ENCODE measurements around the gene NUDT6. TPM values are rescaled to one million over a fixed set of nuclear protein-coding genes. Genes with fewer than 3 reads are reported as not detected.
"Not testable (repeated sequence)": the region's sequence is repeated elsewhere in the genome, so short reads cannot be mapped to it uniquely, and the experiment has no call there.

The NUDT6 gene
- total RNA-seq, 1 experiment from 2014 or later, result 9.0 TPM

DNA sequence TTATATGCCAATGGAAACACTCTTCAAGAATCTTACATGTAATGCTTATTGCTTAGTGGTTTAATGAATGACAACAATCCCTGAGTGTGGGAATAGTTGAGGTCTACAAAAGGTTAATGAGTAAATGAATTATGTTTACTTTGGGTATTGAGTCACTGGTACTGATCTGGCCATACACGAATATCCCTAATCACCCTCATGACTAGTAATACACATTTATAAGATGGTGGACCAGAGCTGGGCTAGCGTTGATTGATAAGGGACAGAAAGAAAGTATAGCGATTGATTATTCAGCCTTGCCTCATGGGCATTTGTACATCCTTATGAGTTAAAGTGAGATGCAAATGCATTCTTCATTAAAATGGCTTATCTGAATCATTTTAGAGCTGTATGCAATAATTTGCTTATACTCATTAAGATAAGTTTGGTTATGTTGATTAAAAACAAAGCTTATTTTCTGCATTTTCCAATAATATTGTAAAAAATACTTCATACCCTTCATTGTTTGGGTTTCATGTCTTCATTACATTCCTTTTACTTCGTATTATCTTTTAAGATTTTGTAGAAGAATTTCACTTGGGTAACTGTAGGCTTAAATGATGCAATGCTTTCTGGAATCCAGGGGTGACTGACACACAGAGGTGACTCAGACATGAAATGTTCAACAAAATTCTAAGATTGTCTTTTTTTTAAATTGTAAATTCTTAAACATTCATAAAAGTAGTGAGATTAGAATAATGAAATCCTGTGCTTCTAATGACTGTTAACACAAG is 48.4 kb downstream of the NUDT6 start:
- H3K9me2 ChIP-seq (ENCODE audit: insufficient read depth), result no peaks in the 10 kb centered on the region
- peaks cover 0 to 11% of the 10 kb centered on the region in 2 experiments; a peak in 2 of 4 replicates for H3K4me1 ChIP-seq (ENCODE audit: control insufficient read depth in 1 of 2, insufficient read depth in 2 of 2, low read length in 2 of 2)
- no peak for TF ChIP-seq SIN3A (IDR thresholded peaks at IDR 0.05; ENCODE audit: low read depth)
- TF ChIP-seq SRF (IDR thresholded peaks at IDR 0.05; ENCODE audit: low read depth), result no peak
- TF ChIP-seq JUND (IDR thresholded peaks at IDR 0.05), result peak; percentile 31; the same call in 1 of the 2 replicates
- TF ChIP-seq FOSL1 (IDR thresholded peaks at IDR 0.05; ENCODE audit: low read depth), result peak; percentile 42
- TF ChIP-seq ATF3 (IDR thresholded peaks at IDR 0.05), result no peak
- peak; percentile 88 for TF ChIP-seq CEBPB (IDR thresholded peaks at IDR 0.05; ENCODE audit: low read depth)
- H3K4me3 ChIP-seq (replicated peaks in 1 of 2; ENCODE audit: low read depth in 1 of 2, low read length in 2 of 2), result no peak overlapping the region
- peak overlapping the region; percentile 30; the same call in 1 of the 2 replicates for H3K4me2 ChIP-seq (ENCODE audit: low read length)
- no TSS peak for BruUV-seq (replicated peaks)
- H3K27ac ChIP-seq (ENCODE audit: low read depth, low read length), result no peak overlapping the region
- H3K79me2 ChIP-seq (ENCODE audit: insufficient read depth, low read length), result no peaks in the 10 kb centered on the region
- DNase-seq (ENCODE audit: low read depth, low spot score) (no peak), ATAC-seq (no peak; the same call in 1 of the 2 replicates)
- no peaks in the 10 kb centered on the region for H3K27me3 ChIP-seq (ENCODE audit: insufficient read depth, low read length)
- RAD21 ChIA-PET (ENCODE audit: low non-redundant PET in 1 of 2, low total read pairs in 2 of 2, uncharacterized antibody in 2 of 2, unreplicated experiment in 2 of 2), result no interaction called here
- no peaks in the 10 kb centered on the region for H3K9me3 ChIP-seq (ENCODE audit: control insufficient read depth in 1 of 2, insufficient read depth in 1 of 2, low read depth in 1 of 2, low read length in 2 of 2)
- CTCF ChIA-PET, result no interaction called here
- POLR2A ChIA-PET, result no interaction called here
- no peak overlapping the region for H3K9ac ChIP-seq (ENCODE audit: low read length)
- H3K36me3 ChIP-seq (ENCODE audit: control insufficient read depth in 1 of 2, insufficient read depth in 2 of 2, low read length in 2 of 2), result no peaks in the 10 kb centered on the region
- no peak overlapping the region for H2AFZ ChIP-seq (ENCODE audit: low read depth, low read length, poor library complexity, severe bottlenecking)
- no peaks in the 10 kb centered on the region for H4K20me1 ChIP-seq (ENCODE audit: insufficient read depth)
- intact Hi-C loops (cut with micrococcal nuclease), result loop anchor here (5.0 kb wide), 1 partner anchor 1832 kb away; no protein-coding TSS in a partner anchor

GRCh38 chr4:122873146-122873545 is 49.3 kb downstream of the NUDT6 start:
- Histone ChIP-seq H3K79me2 (ENCODE audit: insufficient read depth, low read length) (no peaks in the 10 kb centered on the region), H3K9me2 (ENCODE audit: insufficient read depth) (no peaks in the 10 kb centered on the region), H3K9ac (ENCODE audit: low read length) (no peak overlapping the region), H3K4me2 (ENCODE audit: low read length) (no peak overlapping the region), H3K9me3 (ENCODE audit: control insufficient read depth in 1 of 2, insufficient read depth in 1 of 2, low read depth in 1 of 2, low read length in 2 of 2) (no peaks in the 10 kb centered on the region), H3K27me3 (ENCODE audit: insufficient read depth, low read length) (no peaks in the 10 kb centered on the region), H3K4me1 (ENCODE audit: control insufficient read depth in 1 of 2, insufficient read depth in 2 of 2, low read length in 2 of 2) (peaks cover 0 to 11% of the 10 kb centered on the region in 2 experiments; a peak in 2 of 4 replicates), H3K27ac (ENCODE audit: low read depth, low read length) (no peak overlapping the region), H4K20me1 (ENCODE audit: insufficient read depth) (no peaks in the 10 kb centered on the region), H3K36me3 (ENCODE audit: control insufficient read depth in 1 of 2, insufficient read depth in 2 of 2, low read length in 2 of 2) (no peaks in the 10 kb centered on the region), H2AFZ (ENCODE audit: low read depth, low read length, poor library complexity, severe bottlenecking) (no peak overlapping the region), H3K4me3 (replicated peaks in 1 of 2; ENCODE audit: low read depth in 1 of 2, low read length in 2 of 2) (no peak overlapping the region)
- intact Hi-C loops (cut with micrococcal nuclease), result loop anchor here (5.0 kb wide), 1 partner anchor 1831 kb away; no protein-coding TSS in a partner anchor
- ATAC-seq (no peak), DNase-seq (ENCODE audit: low read depth, low spot score) (no peak)
- BruUV-seq (replicated peaks), result no TSS peak
- ChIA-PET CTCF (no interaction called here), RAD21 (ENCODE audit: low non-redundant PET in 1 of 2, low total read pairs in 2 of 2, uncharacterized antibody in 2 of 2, unreplicated experiment in 2 of 2) (no interaction called here), POLR2A (no interaction called here)
- TF ChIP-seq CBX3 (IDR thresholded peaks at IDR 0.05; ENCODE audit: low read depth), result no peak
- no peak for TF ChIP-seq EGR1 (IDR thresholded peaks at IDR 0.05; ENCODE audit: low read depth)
- no peak for TF ChIP-seq ATF3 (IDR thresholded peaks at IDR 0.05)
- no peak for TF ChIP-seq YY1 (IDR thresholded peaks at IDR 0.05; ENCODE audit: extremely low read depth, insufficient replicate concordance, low read depth, low read length)
- TF ChIP-seq ZFX (IDR thresholded peaks at IDR 0.05), result no peak
- no peak for TF ChIP-seq MAX (IDR thresholded peaks at IDR 0.05)

- H3K9me3 ChIP-seq (ENCODE audit: control insufficient read depth in 1 of 2, insufficient read depth in 1 of 2, low read depth in 1 of 2, low read length in 2 of 2); ATAC-seq; H2AFZ ChIP-seq (ENCODE audit: low read depth, low read length, poor library complexity, severe bottlenecking); DNase-seq (ENCODE audit: low read depth, low spot score); H3K36me3 ChIP-seq (ENCODE audit: control insufficient read depth in 1 of 2, insufficient read depth in 2 of 2, low read length in 2 of 2); POLR2A ChIA-PET; RAD21 ChIA-PET (ENCODE audit: low non-redundant PET in 1 of 2, low total read pairs in 2 of 2, uncharacterized antibody in 2 of 2, unreplicated experiment in 2 of 2); BruUV-seq (replicated peaks); H3K27me3 ChIP-seq (ENCODE audit: insufficient read depth, low read length); H4K20me1 ChIP-seq (ENCODE audit: insufficient read depth); H3K4me1 ChIP-seq (ENCODE audit: control insufficient read depth in 1 of 2, insufficient read depth in 2 of 2, low read length in 2 of 2); H3K9ac ChIP-seq (ENCODE audit: low read length); H3K9me2 ChIP-seq (ENCODE audit: insufficient read depth); H3K4me3 ChIP-seq (replicated peaks in 1 of 2; ENCODE audit: low read depth in 1 of 2, low read length in 2 of 2); H3K79me2 ChIP-seq (ENCODE audit: insufficient read depth, low read length); H3K4me2 ChIP-seq (ENCODE audit: low read length); intact Hi-C loops (cut with micrococcal nuclease); CTCF ChIA-PET; H3K27ac ChIP-seq (ENCODE audit: low read depth, low read length): not testable (repeated sequence)
These were observed 54.2 kb downstream of the NUDT6 start for GRCh38 chr4:122868235-122868634.
